Endothelial cell of umbilical vein (primary cell): ENCODE data around the gene TM9SF4. TPM values are rescaled to one million over a fixed set of nuclear protein-coding genes. Genes with fewer than 3 reads are reported as not detected.
A peak's percentile ranks its signal among the peaks of the same experiment; 100 is the strongest.

Source experiments
- BruUV-seq: library from RNA; stranded (reverse); fragments of 400-500 nt; replicated peaks from 2 replicates; lab custom pipeline; 2021; lab: Mats Ljungman, UMichigan
- CTCF ChIA-PET: fragments of 300-600, 350-600 bp; sonication (Branson Sonifier 250); formaldehyde crosslinking; loops from one replicate; lab custom pipeline; 2021; ENCODE audit warnings: antibody characterized with exemption, inconsistent platforms; lab: Charles Lee
- POLR2A ChIA-PET: fragments of 300-600, 350-600 bp; sonication (Branson Sonifier 250); formaldehyde crosslinking; loops from one replicate; lab custom pipeline; 2021; ENCODE audit warnings: antibody characterized with exemption, inconsistent platforms; lab: Charles Lee
- DNase-seq: peaks from one replicate; pipeline ENCODE4 v3.0.0-alpha.2; 2011; ENCODE audit warnings: low read depth, low spot score
- FAIRE-seq: peaks from 2 replicates; lab custom pipeline; 2011; peaks lifted over from hg19 to GRCh38; lab: Jason Lieb, UNC
- H2AFZ ChIP-seq: 2 replicates; pipeline ENCODE4 v1.6.0; 2012; ENCODE audit warnings: low read depth, low read length, control low read depth, inconsistent platforms
- H3K27ac ChIP-seq: 2 replicates; pipeline ENCODE4 v1.5.1; 2011; ENCODE audit warnings: low read depth, mild to moderate bottlenecking, control low read depth, low read length, moderate library complexity; ENCODE audit not compliant: insufficient read depth
- H3K27me3 ChIP-seq, 2 experiments: 2 replicates each; pipeline versions ENCODE4 v1.6.0 to v1.6.1; 2011; ENCODE audit warnings: low read length in 2 of 2, mixed read lengths in 1 of 2; ENCODE audit not compliant: control insufficient read depth in 2 of 2, insufficient read depth in 2 of 2
- H3K36me3 ChIP-seq, 2 experiments: 2 replicates in 1 of 2; 3 replicates in 1 of 2; pipeline ENCODE4 v1.5.1; 2011; ENCODE audit warnings: low read length in 2 of 2, mild to moderate bottlenecking in 1 of 2, moderate library complexity in 1 of 2; ENCODE audit not compliant: control insufficient read depth in 2 of 2, insufficient read depth in 2 of 2; ENCODE audit errors: extremely low read depth in 1 of 2
- H3K4me1 ChIP-seq: 3 replicates; pipeline ENCODE4 v1.5.1; 2011; ENCODE audit warnings: mild to moderate bottlenecking, low read length; ENCODE audit not compliant: control insufficient read depth, insufficient read depth; ENCODE audit errors: extremely low read depth
- H3K4me2 ChIP-seq: 2 replicates; pipeline ENCODE4 v1.6.1; 2011; ENCODE audit warnings: low read length, control low read depth, mixed read lengths; ENCODE audit not compliant: insufficient read depth
- H3K4me3 ChIP-seq, 3 experiments: fragments of 200-600 bp in 1 of 3; sonication (generic), shearing (Covaris generic) in 1 of 3; replicated peaks in 1 of 3; 2 replicates each; pipeline ENCODE4 v1.5.1; 2011 to 2016; ENCODE audit warnings: control low read depth in 3 of 3, low read length in 3 of 3, mild to moderate bottlenecking in 2 of 3, inconsistent platforms in 1 of 3, low read depth in 1 of 3, moderate library complexity in 1 of 3; ENCODE audit not compliant: insufficient read depth in 1 of 3
- H3K79me2 ChIP-seq: 2 replicates; pipeline ENCODE4 v1.6.0; 2012; ENCODE audit warnings: low read length, inconsistent platforms; ENCODE audit not compliant: control insufficient read depth, insufficient read depth
- H3K9ac ChIP-seq: replicated peaks from 2 replicates; pipeline ENCODE3; 2011; ENCODE audit warnings: low read length, control low read depth; ENCODE audit not compliant: insufficient read depth; ENCODE audit errors: extremely low read depth
- H3K9me1 ChIP-seq: replicated peaks from 3 replicates; pipeline ENCODE4 v1.6.0; 2011; ENCODE audit warnings: mild to moderate bottlenecking, low read length; ENCODE audit not compliant: control insufficient read depth, insufficient read depth; ENCODE audit errors: extremely low read depth
- H3K9me3 ChIP-seq: replicated peaks from 2 replicates; pipeline ENCODE4 v1.5.1; 2012; ENCODE audit warnings: low read length, inconsistent platforms; ENCODE audit not compliant: control insufficient read depth, insufficient read depth
- H4K20me1 ChIP-seq: replicated peaks from 2 replicates; pipeline ENCODE3; 2011; ENCODE audit warnings: mild to moderate bottlenecking, low read length; ENCODE audit not compliant: control insufficient read depth, insufficient read depth; ENCODE audit errors: extremely low read depth
- CTCF ChIP-seq, 2 donors: IDR thresholded peaks; 1 replicate in 1 of 2; 2 replicates in 1 of 2; pipeline ENCODE4 v1.5.1; 2011; ENCODE audit warnings: low read length in 2 of 2, mild to moderate bottlenecking in 2 of 2, moderate library complexity in 2 of 2, control low read depth in 1 of 2, inconsistent platforms in 1 of 2, low read depth in 1 of 2; ENCODE audit not compliant: insufficient read depth in 1 of 2; ENCODE audit errors: extremely low read depth in 1 of 2
- EZH2 ChIP-seq: IDR thresholded peaks from 2 replicates; pipeline ENCODE4 v1.6.1; 2012; ENCODE audit warnings: borderline replicate concordance, low read depth, mild to moderate bottlenecking, moderate library complexity, low read length, inconsistent platforms; ENCODE audit not compliant: severe bottlenecking
- FOS ChIP-seq: IDR thresholded peaks from 2 replicates; pipeline ENCODE4 v1.6.1; 2011; ENCODE audit warnings: mild to moderate bottlenecking, low read length, moderate library complexity, borderline replicate concordance; ENCODE audit not compliant: insufficient read depth
- GATA2 ChIP-seq: IDR thresholded peaks from 2 replicates; pipeline ENCODE4 v1.7.0; 2011; ENCODE audit warnings: low read depth, mild to moderate bottlenecking, moderate library complexity, mixed read lengths, low read length; ENCODE audit not compliant: insufficient read length, insufficient read depth
- JUN ChIP-seq: IDR thresholded peaks from 2 replicates; pipeline ENCODE4 v1.6.1; 2011; ENCODE audit warnings: borderline replicate concordance, low read depth; ENCODE audit not compliant: insufficient read length, insufficient read depth
- MAX ChIP-seq: IDR thresholded peaks from 2 replicates; pipeline ENCODE4 v1.6.1; 2011; ENCODE audit not compliant: insufficient read depth, insufficient read length
- MYC ChIP-seq: IDR thresholded peaks from one replicate; pipeline ENCODE4 v1.6.1; 2011; ENCODE audit warnings: mild to moderate bottlenecking, low read depth, low read length
- POLR2A ChIP-seq: IDR thresholded peaks from 2 replicates; pipeline ENCODE4 v1.6.1; 2012; ENCODE audit warnings: low read depth, mild to moderate bottlenecking, control low read depth, low read length
- POLR2AphosphoS5 ChIP-seq: IDR thresholded peaks from 2 replicates; pipeline ENCODE4 v1.6.1; 2012; ENCODE audit warnings: low read depth, mild to moderate bottlenecking, control low read depth, low read length, moderate library complexity; ENCODE audit not compliant: insufficient read depth
- dilution Hi-C: fragments of 300-500 bp; cut with MboI; formaldehyde crosslinking; loops from one replicate; pipeline ENCODE4 v1.15.0; 2019; ENCODE audit warnings: low sequenced_read_pairs; ENCODE audit not compliant: extremely low pct_ligation_motif_present
- intact Hi-C: fragments of 100-400 bp; cut with micrococcal nuclease; formaldehyde crosslinking; loops from one replicate; pipeline ENCODE4 v1.10.0; 2022
- polyA plus RNA-seq, 4 experiments: library from polyadenylated mRNA; depleted of rRNA in 3 of 4; stranded (reverse) in 3 of 4; unstranded in 1 of 4; fragments of >200 nt; gene quantifications; 2 replicates each; pipeline versions ENCODE4 v1.2.1 to v1.2.3, GENCODE V29; 2011 to 2012; ENCODE audit warnings: missing spikeins in 1 of 4
- total RNA-seq: library from RNA; stranded (reverse); gene quantifications from 2 replicates; pipeline ENCODE4 v1.2.3, GENCODE V29; 2021

The TM9SF4 gene
- total and polyA plus RNA-seq, 2 donors (not counting 3 experiments of a cell fraction or from before 2014, with no cell fraction given): 46.4 to 61.9 TPM

- dilution Hi-C loops (no loop called here), intact Hi-C loops (no loop called here)
- Histone ChIP-seq H3K9ac (no peak overlapping the region), H3K4me1 (peaks cover 9% of the 10 kb centered on the region), H3K4me2 (no peak overlapping the region), H3K36me3 (no peaks in the 10 kb centered on the region), H3K9me3 (no peaks in the 10 kb centered on the region), H2AFZ (no peak overlapping the region), H3K79me2 (peaks cover 59% of the 10 kb centered on the region), H4K20me1 (no peaks in the 10 kb centered on the region), H3K27me3 (no peaks in the 10 kb centered on the region), H3K27ac (no peak overlapping the region), H3K4me3 (no peak overlapping the region), H3K9me1 (no peaks in the 10 kb centered on the region)
- TF ChIP-seq POLR2A (no peak), EZH2 (no peak), MAX (no peak), JUN (no peak), GATA2 (no peak), FOS (no peak)
- CTCF ChIA-PET: no interaction called here
- no peak for DNase-seq
- no TSS peak for BruUV-seq
- peak; percentile 26 for FAIRE-seq
- POLR2A ChIA-PET: no interaction called here
Observed at GRCh38 chr20:32111156-32111686, 1.7 kb downstream of the TM9SF4 start.

DNA sequence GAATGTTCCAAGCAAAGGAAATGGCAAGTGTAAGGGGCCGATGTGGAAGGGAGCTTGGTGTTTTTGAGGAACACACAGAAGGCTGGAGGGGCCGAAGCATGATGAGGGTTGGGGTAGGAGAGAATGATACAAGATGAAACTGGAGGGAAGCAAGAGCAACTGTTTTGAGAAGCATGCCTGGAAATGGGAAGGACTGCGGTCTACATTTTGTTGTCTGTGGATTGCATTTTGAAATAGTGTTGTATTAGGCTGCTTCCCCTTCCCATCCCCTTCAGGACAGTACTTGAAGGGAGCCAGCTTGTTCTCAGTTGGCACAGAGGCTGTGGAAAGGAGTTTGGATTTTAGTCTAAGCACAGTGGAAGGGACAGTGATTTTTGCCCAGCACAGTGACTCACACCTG, 2.2 kb downstream of the TM9SF4 start:
- Histone ChIP-seq H3K4me3 (no peak overlapping the region), H3K9ac (no peak overlapping the region), H4K20me1 (no peaks in the 10 kb centered on the region), H3K27me3 (no peaks in the 10 kb centered on the region), H3K9me1 (no peaks in the 10 kb centered on the region), H3K36me3 (no peaks in the 10 kb centered on the region), H3K9me3 (no peaks in the 10 kb centered on the region), H3K4me1 (peaks cover 9% of the 10 kb centered on the region), H3K4me2 (no peak overlapping the region), H3K79me2 (peaks cover 64% of the 10 kb centered on the region), H2AFZ (no peak overlapping the region), H3K27ac (no peak overlapping the region)
- no TSS peak for BruUV-seq
- CTCF ChIA-PET: no interaction called here
- POLR2A ChIA-PET: no interaction called here
- dilution Hi-C loops: no loop called here
- no peak for TF ChIP-seq MAX
- TF ChIP-seq EZH2: no peak
- no peak for TF ChIP-seq JUN
- TF ChIP-seq GATA2: no peak
- TF ChIP-seq CTCF (IDR thresholded peaks at IDR 0.05; ENCODE audit: extremely low read depth in 1 of 2, insufficient read depth in 1 of 2, low read depth in 1 of 2, low read length in 2 of 2): no peak
- TF ChIP-seq POLR2A: no peak
- no peak for TF ChIP-seq POLR2AphosphoS5
- TF ChIP-seq MYC: no peak
- no peak for TF ChIP-seq FOS
- intact Hi-C loops: no loop called here
- DNase-seq: no peak
- no peak for FAIRE-seq
